ENCODE results near the gene KCMF1. TPM values are rescaled to one million over a fixed set of nuclear protein-coding genes. Genes with fewer than 3 reads are reported as not detected.

Gene KCMF1
- total and polyA plus RNA-seq, 10 of the 15 experiments (the other 5 are each of a cell fraction or from before 2014, with no cell fraction given), result 8.4 to 124 (median 43.0) TPM

GRCh38 chr2:84965827-84966226, 5.1 kb upstream of the KCMF1 start:
- ATAC-seq (no peak), FAIRE-seq (no peak), DNase-seq (ENCODE audit: low read depth, low spot score) (no peak)
- Histone ChIP-seq H3K79me2 (ENCODE audit: control insufficient read depth, insufficient read depth, low read length) (peaks cover 51% of the 10 kb centered on the region), H4K20me1 (ENCODE audit: control insufficient read depth, insufficient read depth) (no peaks in the 10 kb centered on the region), H3K36me3 (ENCODE audit: control insufficient read depth in 2 of 2, insufficient read depth in 2 of 2, low read length in 1 of 2) (peaks cover 4 to 13% of the 10 kb centered on the region in 2 experiments), H2AFZ (ENCODE audit: control insufficient read depth, low read depth, low read length) (no peak overlapping the region), H3K9ac (ENCODE audit: control insufficient read depth, insufficient read depth, low read length) (no peak overlapping the region), H3K9me3 (replicated peaks; ENCODE audit: control insufficient read depth, insufficient read depth, low read length) (no peaks in the 10 kb centered on the region), H3K4me1 (ENCODE audit: control insufficient read depth, insufficient read depth, low read length) (peaks cover 17% of the 10 kb centered on the region), H3K27ac (ENCODE audit: control insufficient read depth, insufficient read depth) (no peak overlapping the region), H3K27me3 (replicated peaks in 1 of 2; ENCODE audit: control insufficient read depth in 2 of 2, insufficient read depth in 2 of 2, low read length in 1 of 2) (no peaks in the 10 kb centered on the region), H3K4me2 (ENCODE audit: control insufficient read depth, insufficient read depth) (no peak overlapping the region), H3K4me3 (no peak overlapping the region)
- ChIA-PET RAD21 (ENCODE audit: unreplicated experiment) (interaction anchor here (1.5 kb wide), 1 partner anchor 19 kb away, joined by 4 read pairs; no protein-coding TSS in a partner anchor), POLR2A (interaction anchor here (0.7 to 16.1 kb wide), 3 partner anchors 9 to 22 kb away, joined by 3 to 265 read pairs (median 5); no protein-coding TSS in a partner anchor), SMC1A (ENCODE audit: uncharacterized antibody, unreplicated experiment) (interaction anchor here (21.0 kb wide), 1 partner anchor 27 kb away, joined by 378 read pairs; no protein-coding TSS in a partner anchor), CTCF (interaction anchor here (0.7 to 0.9 kb wide), 2 partner anchors 40 to 225 kb away, joined by 4 read pairs; no protein-coding TSS in a partner anchor)
- no TSS peak for BruUV-seq (replicated peaks)
- in situ Hi-C loops (cut with MboI), result no loop called here
- WGBS (ENCODE audit: insufficient coverage, insufficient replicate concordance, low lambda C conversion rate, missing lambda C conversion rate), result 94% methylated on average over 9 of the region's 9 CpGs
- intact Hi-C loops (cut with micrococcal nuclease; ENCODE audit: unreplicated experiment), result no loop called here
- TF ChIP-seq, protein P1, sequence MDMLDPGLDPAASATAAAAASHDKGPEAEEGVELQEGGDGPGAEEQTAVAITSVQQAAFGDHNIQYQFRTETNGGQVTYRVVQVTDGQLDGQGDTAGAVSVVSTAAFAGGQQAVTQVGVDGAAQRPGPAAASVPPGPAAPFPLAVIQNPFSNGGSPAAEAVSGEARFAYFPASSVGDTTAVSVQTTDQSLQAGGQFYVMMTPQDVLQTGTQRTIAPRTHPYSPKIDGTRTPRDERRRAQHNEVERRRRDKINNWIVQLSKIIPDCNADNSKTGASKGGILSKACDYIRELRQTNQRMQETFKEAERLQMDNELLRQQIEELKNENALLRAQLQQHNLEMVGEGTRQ (IDR thresholded peaks at IDR 0.05; ENCODE audit: borderline replicate concordance, low read depth, low read length), result no peak
- TF ChIP-seq CHD1 (IDR thresholded peaks at IDR 0.05; ENCODE audit: low read depth, low read length) (no peak), PAX5 (IDR thresholded peaks at IDR 0.05; ENCODE audit: borderline replicate concordance, low read depth, low read length) (no peak), TAF1 (IDR thresholded peaks at IDR 0.05; ENCODE audit: borderline replicate concordance, low read depth, low read length) (no peak), GATAD2B (conservative IDR thresholded peaks at IDR 0.05; ENCODE audit: low read depth) (no peak), MTA2 (IDR thresholded peaks at IDR 0.05; ENCODE audit: low read depth) (no peak), CREM (IDR thresholded peaks at IDR 0.05; ENCODE audit: low read depth) (no peak), POLR2A (IDR thresholded peaks at IDR 0.05; ENCODE audit: low read depth, low read length) (no peak), NFYA (IDR thresholded peaks at IDR 0.05; ENCODE audit: borderline replicate concordance, low read depth, low read length) (no peak), RB1 (IDR thresholded peaks at IDR 0.05; ENCODE audit: borderline replicate concordance) (no peak), CBFB (IDR thresholded peaks at IDR 0.05; ENCODE audit: low read depth) (no peak), EZH2 (IDR thresholded peaks at IDR 0.05; ENCODE audit: borderline replicate concordance, control insufficient read depth, low read depth, low read length) (no peak), FOXK2 (IDR thresholded peaks at IDR 0.05) (no peak), ETV6 (conservative IDR thresholded peaks at IDR 0.05 in 1 of 2, IDR thresholded peaks at IDR 0.05 in 1 of 2; ENCODE audit: borderline replicate concordance in 1 of 2, low read depth in 1 of 2) (no peak), EED (IDR thresholded peaks at IDR 0.05; ENCODE audit: low read depth) (no peak), HCFC1 (IDR thresholded peaks at IDR 0.05; ENCODE audit: low read length) (no peak), IRF3 (IDR thresholded peaks at IDR 0.05) (no peak), HDAC2 (IDR thresholded peaks at IDR 0.05) (no peak)
- TF ChIP-seq, protein P2, sequence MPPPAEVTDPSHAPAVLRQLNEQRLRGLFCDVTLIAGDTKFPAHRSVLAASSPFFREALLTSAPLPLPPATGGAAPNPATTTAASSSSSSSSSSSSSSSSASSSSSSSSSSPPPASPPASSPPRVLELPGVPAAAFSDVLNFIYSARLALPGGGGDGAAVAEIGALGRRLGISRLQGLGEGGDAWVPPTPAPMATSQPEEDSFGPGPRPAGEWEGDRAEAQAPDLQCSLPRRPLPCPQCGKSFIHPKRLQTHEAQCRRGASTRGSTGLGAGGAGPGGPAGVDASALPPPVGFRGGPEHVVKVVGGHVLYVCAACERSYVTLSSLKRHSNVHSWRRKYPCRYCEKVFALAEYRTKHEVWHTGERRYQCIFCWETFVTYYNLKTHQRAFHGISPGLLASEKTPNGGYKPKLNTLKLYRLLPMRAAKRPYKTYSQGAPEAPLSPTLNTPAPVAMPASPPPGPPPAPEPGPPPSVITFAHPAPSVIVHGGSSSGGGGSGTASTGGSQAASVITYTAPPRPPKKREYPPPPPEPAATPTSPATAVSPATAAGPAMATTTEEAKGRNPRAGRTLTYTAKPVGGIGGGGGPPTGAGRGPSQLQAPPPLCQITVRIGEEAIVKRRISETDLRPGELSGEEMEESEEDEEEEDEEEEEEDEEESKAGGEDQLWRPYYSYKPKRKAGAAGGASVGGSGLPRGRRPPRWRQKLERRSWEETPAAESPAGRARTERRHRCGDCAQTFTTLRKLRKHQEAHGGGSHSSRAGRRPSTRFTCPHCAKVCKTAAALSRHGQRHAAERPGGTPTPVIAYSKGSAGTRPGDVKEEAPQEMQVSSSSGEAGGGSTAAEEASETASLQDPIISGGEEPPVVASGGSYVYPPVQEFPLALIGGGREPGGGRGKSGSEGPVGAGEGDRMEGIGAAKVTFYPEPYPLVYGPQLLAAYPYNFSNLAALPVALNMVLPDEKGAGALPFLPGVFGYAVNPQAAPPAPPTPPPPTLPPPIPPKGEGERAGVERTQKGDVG (CRISPR knock-in tag; IDR thresholded peaks at IDR 0.05), result no peak
